Embryonic facial prominence (tissue), 1 donor: ENCODE data around the gene CYSRT1.
"Not testable (repeated sequence)": the region's sequence is repeated elsewhere in the genome, so short reads cannot be mapped to it uniquely, and the experiment has no call there.

Experiments
- DNase-seq: peaks from one replicate; pipeline ENCODE4 v3.0.0-alpha.2; 2016; ENCODE audit errors: extremely low spot score

The CYSRT1 gene

GRCh38 chr9:137252555-137253506 is 27.9 kb downstream of the CYSRT1 start:
- no peak for DNase-seq

- no peak for DNase-seq
Observed at GRCh38 chr9:137253717-137254623, 29.0 kb downstream of the CYSRT1 start.

- DNase-seq: peak; percentile 64
Observed at GRCh38 chr9:137254624-137255447, 29.9 kb downstream of the CYSRT1 start, which contains the start of gene NELFB. TSS of gene NELFB (plus strand) at chr9:137255327.

- no peak for DNase-seq
Observed at GRCh38 chr9:137255448-137256114, 30.6 kb downstream of the CYSRT1 start.

- no peak for DNase-seq
Observed at GRCh38 chr9:137256362-137256761, 31.4 kb downstream of the CYSRT1 start.

- no peak for DNase-seq
Observed at GRCh38 chr9:137256856-137257255, 31.9 kb downstream of the CYSRT1 start.

GRCh38 chr9:137262173-137262908 is 37.4 kb downstream of the CYSRT1 start:
- DNase-seq: not testable (repeated sequence)

GRCh38 chr9:137262909-137263285 is 37.9 kb downstream of the CYSRT1 start:
- DNase-seq: no peak

GRCh38 chr9:137263506-137263905 is 38.5 kb downstream of the CYSRT1 start:
- no peak for DNase-seq

- DNase-seq: no peak
Observed at GRCh38 chr9:137264067-137264466, 39.1 kb downstream of the CYSRT1 start.

- DNase-seq: no peak
Observed at GRCh38 chr9:137265496-137266161, 40.7 kb downstream of the CYSRT1 start.

GRCh38 chr9:137266162-137266527 is 41.2 kb downstream of the CYSRT1 start:
- DNase-seq: no peak

GRCh38 chr9:137266585-137267453 is 41.8 kb downstream of the CYSRT1 start:
- DNase-seq: no peak

- DNase-seq: no peak
Observed at GRCh38 chr9:137267933-137268355, 43.0 kb downstream of the CYSRT1 start.

GRCh38 chr9:137268538-137269201 is 43.7 kb downstream of the CYSRT1 start:
- DNase-seq: no peak

- DNase-seq: no peak
Observed at GRCh38 chr9:137269231-137269772, 44.3 kb downstream of the CYSRT1 start.

- no peak for DNase-seq
Observed at GRCh38 chr9:137270929-137271695, 46.1 kb downstream of the CYSRT1 start.
